G401 (cell line): ENCODE data around the gene BTBD6. TPM values are rescaled to one million over a fixed set of nuclear protein-coding genes. Genes with fewer than 3 reads are reported as not detected.
A peak's percentile ranks its signal among the peaks of the same experiment; 100 is the strongest.
"Not testable (repeated sequence)": the region's sequence is repeated elsewhere in the genome, so short reads cannot be mapped to it uniquely, and the experiment has no call there.

Source experiments
- DNase-seq: peaks from one replicate; pipeline ENCODE4 v3.0.0-alpha.2; 2015; ENCODE audit warnings: low spot score
- in situ Hi-C: cut with HindIII; loops from 2 replicates; pipeline ENCODE4 v1.10.0; 2016; ENCODE audit warnings: low sequenced_read_pairs, mixed read lengths
- total RNA-seq: library from RNA; depleted of rRNA; stranded (reverse); fragments of >200 nt; shearing (Covaris generic); gene quantifications from 2 replicates; pipeline ENCODE4 v1.2.3, GENCODE V29; 2014

Gene BTBD6
- total RNA-seq, 1 experiment from 2014 or later: 42.6 TPM

DNA sequence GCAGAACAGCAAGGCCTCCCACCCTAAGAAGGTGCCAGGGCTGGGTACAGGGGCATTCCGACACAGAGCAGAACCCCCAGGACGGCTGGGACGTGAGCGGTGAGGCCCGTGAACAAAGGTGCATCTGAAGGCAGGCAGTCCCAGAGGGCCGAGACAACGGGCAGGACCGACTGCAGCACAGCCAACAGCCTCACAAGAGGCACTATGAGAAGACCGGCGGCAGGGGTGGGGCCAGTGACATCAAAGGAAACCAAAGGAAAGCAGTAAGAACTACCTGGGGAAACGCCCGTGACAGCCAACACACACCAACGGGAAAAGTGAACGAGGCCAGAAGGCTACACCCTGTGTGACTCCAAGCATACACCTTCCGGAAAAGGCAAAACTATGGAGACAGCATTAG, 9.1 kb downstream of the BTBD6 start:
- in situ Hi-C loops: no loop called here
- no peak for DNase-seq

DNA sequence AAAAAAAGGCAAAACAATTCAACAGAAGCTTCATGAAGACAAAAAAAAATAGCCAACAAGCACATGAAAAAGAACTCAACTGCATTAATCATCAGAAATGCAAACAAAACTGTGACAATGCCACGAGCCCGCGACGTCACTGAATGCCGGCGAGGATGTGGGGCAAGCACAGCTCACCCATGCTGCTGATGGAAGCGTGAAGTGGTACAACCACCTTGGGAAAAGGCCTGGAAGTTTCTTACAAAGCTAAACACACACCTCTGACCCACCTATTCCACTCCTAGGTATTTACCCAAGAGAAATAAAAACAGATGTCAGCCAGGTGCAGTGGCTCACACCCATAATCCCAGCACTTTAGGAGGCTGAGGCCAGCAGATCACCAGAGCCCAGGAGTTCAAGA, 10.5 kb downstream of the BTBD6 start:
- no peak for DNase-seq
- in situ Hi-C loops: no loop called here

- in situ Hi-C loops: no loop called here
- no peak for DNase-seq
These were observed 12.6 kb downstream of the BTBD6 start for GRCh38 chr14:105260959-105261358.

- in situ Hi-C loops: no loop called here
- DNase-seq: no peak
These were observed 13.4 kb downstream of the BTBD6 start for GRCh38 chr14:105261781-105262180.

GRCh38 chr14:105267820-105268548, 19.7 kb downstream of the BTBD6 start:
- in situ Hi-C loops: no loop called here
- DNase-seq: no peak

- in situ Hi-C loops: no loop called here
These were observed 20.5 kb downstream of the BTBD6 start for GRCh38 chr14:105268736-105269354.

GRCh38 chr14:105269405-105269804, 21.1 kb downstream of the BTBD6 start:
- in situ Hi-C loops: no loop called here
- no peak for DNase-seq

More at GRCh38 chr14:105268736-105269354, 20.5 kb downstream of the BTBD6 start:
- no peak for DNase-seq

DNA sequence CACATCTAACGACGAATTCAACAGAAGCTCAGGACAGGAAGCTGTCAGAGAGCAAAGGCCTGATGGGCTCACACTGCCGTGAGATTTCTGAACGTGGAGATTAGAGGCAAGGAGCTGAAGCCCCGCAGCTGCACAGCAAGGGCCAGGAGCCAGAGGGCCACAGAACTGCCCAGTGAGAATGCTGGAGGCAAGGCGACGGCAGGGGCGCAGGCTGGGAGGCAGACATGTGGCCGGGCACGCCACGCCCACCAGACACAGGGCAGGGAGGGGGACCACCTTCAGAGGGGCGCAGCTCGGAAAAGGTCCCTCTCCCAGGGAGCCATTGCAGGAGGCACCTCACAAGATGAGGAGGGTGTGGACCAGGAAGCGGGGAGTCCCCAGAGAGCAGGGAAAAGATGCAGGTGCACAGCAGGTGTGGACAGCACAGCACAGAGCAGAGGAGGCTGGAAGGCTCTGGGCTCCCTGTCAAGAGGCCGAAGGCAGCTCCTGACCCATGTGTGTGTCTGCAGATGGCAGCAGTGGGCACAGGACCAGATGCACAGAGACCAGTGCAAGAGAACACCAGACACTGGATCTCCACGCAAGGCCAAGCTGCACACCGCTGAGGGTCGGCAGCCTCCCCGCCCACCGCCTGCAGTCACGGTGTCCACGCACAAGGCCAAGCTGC, 23.0 kb downstream of the BTBD6 start:
- in situ Hi-C loops: no loop called here
- peak; percentile 77 for DNase-seq

- DNase-seq: no peak
- in situ Hi-C loops: no loop called here
These were observed 24.3 kb downstream of the BTBD6 start for GRCh38 chr14:105272623-105273022.

- DNase-seq: no peak
- in situ Hi-C loops: no loop called here
These were observed 24.7 kb downstream of the BTBD6 start for GRCh38 chr14:105273062-105273461.

GRCh38 chr14:105274637-105275036, 26.3 kb downstream of the BTBD6 start:
- in situ Hi-C loops: no loop called here
- no peak for DNase-seq

DNA sequence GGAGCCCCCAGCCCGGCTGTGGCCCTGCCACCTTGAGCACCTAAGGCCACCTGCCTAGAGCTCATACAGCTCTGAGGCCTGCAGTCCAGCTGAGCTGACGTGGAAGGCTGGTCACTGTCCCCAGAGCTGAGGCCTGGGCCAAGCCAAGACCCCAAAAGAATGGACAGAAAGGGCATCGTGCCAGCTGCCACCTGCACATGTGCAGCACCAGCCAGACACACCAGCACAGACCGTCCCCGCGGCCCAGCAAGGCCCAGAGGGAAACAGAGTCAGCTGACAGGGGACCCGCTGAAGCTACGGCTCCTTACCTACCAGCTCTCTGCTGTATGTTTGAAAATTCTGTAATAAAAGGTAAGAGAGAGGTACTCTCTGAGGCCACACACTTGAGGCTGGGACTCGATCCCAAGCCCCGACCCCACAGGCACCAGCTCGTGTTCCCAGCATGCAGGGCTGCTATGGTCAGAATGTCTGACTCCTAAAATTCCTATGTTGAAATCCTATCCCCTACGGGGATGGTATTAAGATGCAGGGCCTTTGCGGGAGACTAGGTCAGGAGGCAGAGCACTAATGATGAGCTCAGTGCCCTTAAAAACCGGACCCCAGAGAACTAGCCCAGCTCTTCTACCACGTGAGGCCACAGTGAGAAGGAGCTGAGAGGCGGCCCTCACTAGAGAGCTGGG, 27.1 kb downstream of the BTBD6 start:
- in situ Hi-C loops: no loop called here
- DNase-seq: no peak

- DNase-seq, in situ Hi-C loops: not testable (repeated sequence)
These were observed 29.1 kb downstream of the BTBD6 start for GRCh38 chr14:105277448-105277847.

- no peak for DNase-seq
- in situ Hi-C loops: no loop called here
These were observed 31.5 kb downstream of the BTBD6 start for GRCh38 chr14:105279642-105280361.

DNA sequence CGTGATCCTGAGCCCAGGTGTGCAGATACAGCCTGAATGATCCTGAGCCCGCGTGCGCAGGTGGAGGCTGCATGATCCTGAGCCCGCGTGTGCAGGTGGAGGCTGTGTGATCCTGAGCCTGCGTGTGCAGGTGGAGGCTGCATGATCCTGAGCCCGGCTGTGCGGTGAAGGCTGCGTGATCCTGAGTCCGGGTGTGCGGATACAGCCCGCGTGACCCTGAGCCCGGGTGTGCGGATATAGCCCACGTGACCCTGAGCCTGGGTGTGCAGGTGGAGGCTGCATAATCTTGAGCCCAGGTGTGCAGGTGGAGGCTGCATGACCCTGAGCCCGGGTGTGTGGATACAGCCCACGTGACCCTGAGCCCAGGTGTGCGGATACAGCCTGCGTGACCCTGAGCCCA, 32.2 kb downstream of the BTBD6 start:
- in situ Hi-C loops: no loop called here
- DNase-seq: no peak

GRCh38 chr14:105281371-105282097, 33.2 kb downstream of the BTBD6 start:
- in situ Hi-C loops: no loop called here

GRCh38 chr14:105282098-105282725, 33.9 kb downstream of the BTBD6 start:
- in situ Hi-C loops: no loop called here
- no peak for DNase-seq

More at GRCh38 chr14:105281371-105282097, 33.2 kb downstream of the BTBD6 start:
- DNase-seq: peak; percentile 83

- in situ Hi-C loops: no loop called here
- DNase-seq: no peak
These were observed 34.7 kb downstream of the BTBD6 start for GRCh38 chr14:105283028-105283427.
